H9 (cell line): ENCODE measurements around the gene CORO2B. TPM values are rescaled to one million over a fixed set of nuclear protein-coding genes. Genes with fewer than 3 reads are reported as not detected.
A peak's percentile ranks its signal among the peaks of the same experiment; 100 is the strongest.

Experiments used
- DNase-seq: peaks from one replicate; pipeline ENCODE4 v3.0.0-alpha.2; 2017
- H2AFZ ChIP-seq: one replicate; pipeline ENCODE4 v1.6.1; 2013; ENCODE audit warnings: mild to moderate bottlenecking, low read length, control low read depth, moderate library complexity
- H2AK5ac ChIP-seq: 2 replicates; pipeline ENCODE4 v1.6.1; 2013; ENCODE audit warnings: low read length, control low read depth, mixed read lengths; ENCODE audit not compliant: insufficient read length
- H2BK120ac ChIP-seq: one replicate; pipeline ENCODE4 v1.6.1; 2013; ENCODE audit warnings: low read depth, mild to moderate bottlenecking, low read length, control low read depth, inconsistent platforms; ENCODE audit not compliant: poor library complexity, severe bottlenecking
- H2BK12ac ChIP-seq: 2 replicates; pipeline ENCODE4 v1.6.1; 2013; ENCODE audit warnings: low read length, control low read depth, mixed read lengths, low read depth; ENCODE audit not compliant: insufficient read length
- H2BK15ac ChIP-seq: 2 replicates; pipeline ENCODE4 v1.6.1; 2013; ENCODE audit warnings: low read depth, low read length, control low read depth
- H2BK20ac ChIP-seq: one replicate; pipeline ENCODE4 v1.6.1; 2013; ENCODE audit warnings: low read depth, mild to moderate bottlenecking, low read length, control low read depth, inconsistent platforms; ENCODE audit not compliant: poor library complexity, severe bottlenecking
- H2BK5ac ChIP-seq: 2 replicates; pipeline ENCODE4 v1.6.1; 2013; ENCODE audit warnings: low read length, control low read depth, mixed read lengths; ENCODE audit not compliant: insufficient read length
- H3K14ac ChIP-seq: 2 replicates; pipeline ENCODE4 v1.6.1; 2013; ENCODE audit warnings: low read length, control low read depth; ENCODE audit not compliant: insufficient read depth
- H3K18ac ChIP-seq: 2 replicates; pipeline ENCODE4 v1.6.1; 2013; ENCODE audit warnings: low read depth, mild to moderate bottlenecking, mixed read lengths, low read length, control low read depth; ENCODE audit not compliant: insufficient read length
- H3K23ac ChIP-seq: 2 replicates; pipeline ENCODE4 v1.6.1; 2013; ENCODE audit warnings: low read length, control low read depth, mixed read lengths, low read depth; ENCODE audit not compliant: insufficient read length
- H3K23me2 ChIP-seq: 2 replicates; pipeline ENCODE4 v1.6.1; 2013; ENCODE audit warnings: low read depth, mild to moderate bottlenecking, mixed read lengths, low read length, control low read depth; ENCODE audit not compliant: insufficient read length, poor library complexity, severe bottlenecking
- H3K27ac ChIP-seq: 2 replicates; pipeline ENCODE4 v1.5.1; 2013; ENCODE audit warnings: low read length, control low read depth, mixed read lengths, low read depth; ENCODE audit not compliant: insufficient read length
- H3K27me3 ChIP-seq: 2 replicates; pipeline ENCODE4 v1.6.1; 2013; ENCODE audit warnings: low read length, control low read depth, inconsistent platforms; ENCODE audit not compliant: insufficient read depth
- H3K4ac ChIP-seq: 2 replicates; pipeline ENCODE4 v1.6.1; 2013; ENCODE audit warnings: low read depth, mild to moderate bottlenecking, control low read depth, inconsistent platforms, low read length, moderate library complexity
- H3K4me1 ChIP-seq: 2 replicates; pipeline ENCODE4 v1.6.1; 2013; ENCODE audit warnings: low read length, control low read depth, inconsistent platforms; ENCODE audit not compliant: insufficient read depth
- H3K4me2 ChIP-seq: 2 replicates; pipeline ENCODE4 v1.6.1; 2013; ENCODE audit warnings: low read length, control low read depth, mixed read lengths; ENCODE audit not compliant: insufficient read length, insufficient read depth
- H3K56ac ChIP-seq: 2 replicates; pipeline ENCODE4 v1.6.1; 2013; ENCODE audit warnings: low read depth, mild to moderate bottlenecking, mixed read lengths, low read length, control low read depth; ENCODE audit not compliant: insufficient read length
- H3K79me1 ChIP-seq: 2 replicates; pipeline ENCODE4 v1.6.1; 2013; ENCODE audit warnings: low read depth, mild to moderate bottlenecking, moderate library complexity, low read length, control low read depth, inconsistent platforms; ENCODE audit not compliant: insufficient read depth, poor library complexity, severe bottlenecking
- H3K79me2 ChIP-seq: 2 replicates; pipeline ENCODE4 v1.6.1; 2013; ENCODE audit warnings: low read length, control low read depth, inconsistent platforms; ENCODE audit not compliant: insufficient read depth
- H3K9ac ChIP-seq: 2 replicates; pipeline ENCODE4 v1.6.1; 2013; ENCODE audit warnings: low read length, control low read depth, mixed read lengths; ENCODE audit not compliant: insufficient read length; ENCODE audit errors: extremely low read depth
- H3K9me3 ChIP-seq: one replicate; pipeline ENCODE4 v1.6.1; 2013; ENCODE audit warnings: low read depth, low read length, inconsistent platforms; ENCODE audit not compliant: control insufficient read depth
- H3T11ph ChIP-seq: one replicate; pipeline ENCODE4 v1.6.1; 2013; ENCODE audit warnings: mild to moderate bottlenecking, low read length, control low read depth, inconsistent platforms
- H4K20me1 ChIP-seq: one replicate; pipeline ENCODE4 v1.6.1; 2013; ENCODE audit not compliant: control insufficient read depth, insufficient read length, insufficient read depth
- H4K5ac ChIP-seq: 2 replicates; pipeline ENCODE4 v1.6.1; 2013; ENCODE audit warnings: low read depth, mild to moderate bottlenecking, mixed read lengths, low read length, control low read depth; ENCODE audit not compliant: insufficient read length
- H4K8ac ChIP-seq: replicated peaks from 2 replicates; pipeline ENCODE4 v1.6.1; 2013; ENCODE audit warnings: low read length, control low read depth, mixed read lengths, low read depth; ENCODE audit not compliant: insufficient read length
- H4K91ac ChIP-seq: 2 replicates; pipeline ENCODE4 v1.6.1; 2013; ENCODE audit warnings: low read depth, mild to moderate bottlenecking, moderate library complexity, mixed read lengths, low read length, control low read depth; ENCODE audit not compliant: insufficient read length
- H3K27ac Mint-ChIP-seq, 3 experiments: 2 replicates in 2 of 3; 3 replicates in 1 of 3; pipeline ENCODE4 v1.8.0; 2020 to 2021; ENCODE audit warnings: mixed read lengths in 3 of 3, mild to moderate bottlenecking in 1 of 3, moderate library complexity in 1 of 3
- H3K27me3 Mint-ChIP-seq: 2 replicates; pipeline ENCODE4 v1.8.0; 2021; ENCODE audit warnings: low read depth, mild to moderate bottlenecking, moderate library complexity, mixed read lengths
- H3K36me3 Mint-ChIP-seq, 3 experiments: 2 replicates in 2 of 3; 3 replicates in 1 of 3; pipeline ENCODE4 v1.8.0; 2020 to 2021; ENCODE audit warnings: low read depth in 3 of 3, mixed read lengths in 3 of 3; ENCODE audit not compliant: insufficient read depth in 1 of 3
- H3K4me1 Mint-ChIP-seq, 2 experiments: 2 replicates each; pipeline ENCODE4 v1.8.0; 2020; ENCODE audit warnings: mixed read lengths in 2 of 2
- H3K4me3 Mint-ChIP-seq, 2 experiments: 2 replicates in 1 of 2; 3 replicates in 1 of 2; pipeline ENCODE4 v1.8.0; 2020 to 2021; ENCODE audit warnings: mild to moderate bottlenecking in 2 of 2, mixed read lengths in 2 of 2, moderate library complexity in 1 of 2
- H3K9me3 Mint-ChIP-seq, 2 experiments: 2 replicates in 1 of 2; 3 replicates in 1 of 2; pipeline ENCODE4 v1.8.0; 2020; ENCODE audit warnings: mild to moderate bottlenecking in 2 of 2, mixed read lengths in 2 of 2, moderate library complexity in 1 of 2
- CTCF ChIP-seq: fragments of 200-600 bp; sonication (generic); conservative IDR thresholded peaks from 3 replicates; pipeline ENCODE4 v1.8.0; 2021; ENCODE audit warnings: antibody characterized with exemption, mild to moderate bottlenecking
- WGBS: extraction: QIAGEN DNeasy Blood & Tissue Kit; methylation state at CpG from one replicate; pipeline ENCODE4 v1.1.7; 2013; ENCODE audit warnings: missing lambda C conversion rate, low lambda C conversion rate, mixed read lengths; ENCODE audit not compliant: insufficient read length; ENCODE audit errors: extremely low coverage; 5-methylcytosine and 5-hydroxymethylcytosine counted together
- total RNA-seq: library from RNA; stranded (reverse); gene quantifications from 2 replicates; pipeline ENCODE4 v1.2.1, GENCODE V29; 2021

The CORO2B gene
- total RNA-seq, 1 experiment from 2014 or later = 3.1 TPM

- no peak for DNase-seq
- peaks cover 14% of the 10 kb centered on the region for H3K4me1 ChIP-seq
- no peak overlapping the region for H3K4ac ChIP-seq
- H2BK15ac ChIP-seq = no peak overlapping the region
- no peak overlapping the region for H4K5ac ChIP-seq
- peaks cover 2% of the 10 kb centered on the region for H3K23me2 ChIP-seq
- no peak overlapping the region for H3K4me3 Mint-ChIP-seq
- TF ChIP-seq CTCF = no peak
- H3K27ac ChIP-seq = no peak overlapping the region
- H2BK20ac ChIP-seq = no peak overlapping the region
- H3K9ac ChIP-seq = no peak overlapping the region
- H3K27me3 ChIP-seq = no peaks in the 10 kb centered on the region
- no peak overlapping the region for H3K14ac ChIP-seq
- H2BK120ac ChIP-seq = no peak overlapping the region
- no peak overlapping the region for H3T11ph ChIP-seq
- no peak overlapping the region for H4K91ac ChIP-seq
- H3K9me3 ChIP-seq = no peaks in the 10 kb centered on the region
- no peak overlapping the region for H4K8ac ChIP-seq
- no peak overlapping the region for H2AK5ac ChIP-seq
- no peaks in the 10 kb centered on the region for H4K20me1 ChIP-seq
- H3K56ac ChIP-seq = no peak overlapping the region
- H3K79me1 ChIP-seq = no peaks in the 10 kb centered on the region
- H3K36me3 Mint-ChIP-seq = no peaks in the 10 kb centered on the region
- H2BK12ac ChIP-seq = no peak overlapping the region
- no peak overlapping the region for H3K23ac ChIP-seq
- H2BK5ac ChIP-seq = no peak overlapping the region
- peaks cover 58 to 63% of the 10 kb centered on the region in 2 experiments for H3K4me1 Mint-ChIP-seq
- no peaks in the 10 kb centered on the region; a peak in 1 of 5 replicates for H3K9me3 Mint-ChIP-seq
- no CpG with 5 or more reads among the region's 9 CpGs for WGBS
- H3K27ac Mint-ChIP-seq = peak overlapping the region in 1 of 3 experiments; percentile 93; a peak in 1 of 7 replicates
- H3K4me2 ChIP-seq = no peak overlapping the region
- H3K27me3 Mint-ChIP-seq = peaks cover 17% of the 10 kb centered on the region
- no peak overlapping the region for H3K18ac ChIP-seq
- no peaks in the 10 kb centered on the region; the same call in 1 of the 2 replicates for H3K79me2 ChIP-seq
- H2AFZ ChIP-seq = no peak overlapping the region
Observed at GRCh38 chr15:68596691-68597090, 17.9 kb downstream of the CORO2B start.
